HG02884 (cell line): ENCODE measurements around the gene SAPCD2.

Experiments
- ATAC-seq: cut with Tn5 transposase; IDR thresholded peaks from one replicate; pipeline ENCODE4 v1.9.1; 2021; ENCODE audit warnings: mild to moderate bottlenecking, moderate library complexity; ENCODE audit not compliant: unreplicated experiment

Gene SAPCD2

DNA sequence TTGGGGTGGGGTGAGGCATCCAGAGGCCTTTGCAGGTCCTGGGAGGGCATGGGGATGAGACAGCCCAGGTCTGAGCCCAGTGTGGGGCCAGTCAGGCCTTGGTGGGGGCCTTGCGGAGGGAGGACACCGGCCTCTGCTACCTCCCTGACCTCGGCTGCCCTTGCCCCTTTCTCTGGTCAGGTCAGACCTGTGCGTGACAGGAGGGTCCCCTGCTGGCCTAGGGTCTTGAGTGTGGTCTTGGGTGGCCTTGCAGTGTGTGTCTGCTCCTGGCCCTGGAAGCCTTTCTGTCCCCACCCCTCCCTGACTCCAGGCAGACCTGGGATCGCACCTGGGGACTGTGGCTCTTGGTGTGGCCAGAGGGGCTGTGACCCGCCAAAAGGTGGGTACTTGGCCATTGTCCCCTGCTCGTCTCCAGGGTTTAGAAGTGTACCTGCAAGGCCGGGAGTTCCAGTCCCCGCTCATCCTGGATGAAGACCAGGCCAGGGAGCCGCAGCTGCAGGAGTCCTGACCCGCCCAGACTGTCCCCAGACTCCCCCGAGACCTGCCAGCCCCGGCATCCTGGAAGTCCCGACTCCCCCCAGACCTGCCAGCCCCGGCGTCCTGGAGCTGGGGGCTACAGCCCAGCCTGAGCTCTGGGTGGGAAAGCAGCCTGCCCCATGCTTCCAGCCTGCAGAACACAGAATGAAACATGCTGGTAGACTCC, 12.0 kb upstream of the SAPCD2 start:
- ATAC-seq, result no peak

DNA sequence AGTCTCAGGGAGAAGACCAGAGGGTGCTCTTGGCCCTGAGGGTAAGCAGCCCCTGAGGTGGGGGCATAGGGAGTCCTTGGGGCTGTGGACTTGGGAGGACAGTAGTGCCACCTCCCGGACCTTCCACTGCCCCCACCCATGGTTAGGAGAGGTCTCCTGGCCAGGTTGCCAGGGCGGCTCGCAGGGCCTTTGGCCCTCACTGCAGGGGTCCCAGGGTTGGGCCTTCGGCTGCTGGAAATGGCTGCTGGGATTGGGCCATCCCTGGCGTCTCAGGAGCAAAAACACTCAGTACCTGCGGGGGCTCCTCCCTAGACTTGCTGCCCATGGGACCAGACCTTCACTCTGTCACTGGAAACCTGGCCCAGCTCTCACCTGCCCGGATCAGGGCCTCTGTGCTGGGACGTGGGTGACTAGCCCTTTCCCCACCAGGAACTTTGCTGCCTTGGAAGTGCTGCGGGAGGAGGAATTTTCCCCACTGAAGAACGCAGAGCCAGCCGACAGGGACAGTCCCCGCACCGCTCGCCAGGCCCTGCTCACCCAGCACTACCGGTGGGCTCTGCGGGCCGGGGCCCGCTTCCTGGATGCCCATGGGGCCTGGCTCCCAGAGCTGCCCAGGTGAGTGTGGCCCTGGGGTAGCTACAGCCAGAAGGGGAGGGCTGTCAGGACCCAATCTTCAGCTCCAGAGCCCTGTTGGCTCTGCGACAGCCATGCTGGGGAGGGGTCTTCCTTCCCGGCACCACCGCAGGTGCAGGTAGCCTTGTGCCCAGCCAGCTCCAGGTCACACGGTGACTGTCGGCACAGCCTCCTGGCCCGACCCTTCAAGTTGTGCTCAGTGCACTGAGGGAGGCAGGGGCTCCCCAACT, 10.1 kb upstream of the SAPCD2 start:
- no peak for ATAC-seq

GRCh38 chr9:137079401-137079787, 9.0 kb upstream of the SAPCD2 start:
- ATAC-seq, result no peak

DNA sequence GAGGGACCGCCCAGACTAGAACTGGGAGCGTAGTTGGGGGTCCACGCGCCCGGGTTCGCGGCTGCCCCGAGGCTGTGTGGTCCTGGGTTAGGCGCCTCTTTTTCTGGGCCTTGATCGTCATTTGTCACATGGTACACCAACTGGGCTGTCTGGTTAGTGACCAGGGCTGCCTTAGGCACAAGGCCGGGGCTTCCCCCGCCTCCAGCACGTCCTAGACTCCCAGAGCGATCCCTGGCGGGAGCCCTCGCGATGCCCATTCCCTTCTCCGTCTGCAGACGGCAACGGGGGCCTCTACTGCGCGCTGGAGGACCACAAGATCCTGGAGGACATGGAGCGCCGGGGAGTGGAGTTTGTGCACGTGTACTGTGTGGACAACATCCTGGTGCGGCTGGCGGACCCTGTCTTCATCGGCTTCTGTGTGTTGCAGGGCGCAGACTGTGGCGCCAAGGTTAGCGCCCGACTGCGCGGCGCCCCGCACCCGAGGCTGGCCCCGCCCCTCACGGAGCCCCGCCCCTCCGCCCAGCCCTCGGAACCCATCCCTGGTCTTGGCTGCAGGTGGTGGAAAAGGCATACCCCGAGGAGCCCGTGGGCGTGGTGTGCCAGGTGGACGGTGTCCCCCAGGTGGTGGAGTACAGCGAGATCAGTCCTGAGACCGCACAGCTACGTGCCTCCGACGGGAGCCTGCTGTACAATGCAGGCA, 8.5 kb upstream of the SAPCD2 start:
- ATAC-seq, result no peak

GRCh38 chr9:137077758-137078693, 7.7 kb upstream of the SAPCD2 start:
- ATAC-seq, result no peak

DNA sequence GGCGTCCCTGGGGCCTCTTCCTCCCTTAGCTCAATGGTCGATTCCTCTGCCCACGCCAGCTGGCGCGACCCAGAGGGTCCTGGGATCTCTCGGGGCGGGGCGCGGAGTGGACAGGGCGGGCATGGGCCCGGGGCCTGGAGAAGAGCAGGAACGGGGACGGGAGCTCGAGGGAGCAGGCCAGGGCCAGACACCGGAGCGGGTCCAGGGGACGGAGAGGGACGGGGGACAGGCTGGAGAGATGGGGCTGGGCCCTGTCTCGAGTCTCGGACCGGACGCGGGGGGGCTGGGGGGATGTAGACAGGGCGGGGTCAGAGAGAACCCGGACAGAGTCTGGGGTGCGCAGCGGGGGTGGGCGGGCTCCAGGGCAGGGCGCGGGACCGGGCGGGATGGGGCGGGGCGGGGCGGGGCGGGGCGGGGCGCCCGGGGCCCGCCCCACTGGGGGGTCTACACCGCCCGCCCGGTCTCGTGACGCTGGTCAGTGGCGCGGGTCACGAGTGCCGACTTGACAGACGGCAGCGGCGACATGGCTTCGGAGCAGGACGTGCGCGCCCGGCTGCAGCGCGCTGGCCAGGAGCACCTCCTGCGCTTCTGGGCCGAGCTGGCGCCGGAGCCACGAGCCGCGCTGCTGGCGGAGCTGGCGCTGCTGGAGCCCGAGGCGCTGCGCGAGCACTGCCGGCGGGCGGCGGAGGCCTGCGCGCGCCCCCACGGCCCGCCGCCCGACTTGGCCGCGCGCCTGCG, 6.8 kb upstream of the SAPCD2 start, which contains the start of gene UAP1L1:
TSS of gene UAP1L1 (plus strand) at position 508 of the 738 bp plus-strand sequence. CDS start at position 524, 16 bp downstream.
- ATAC-seq, result no peak

- ATAC-seq, result no peak
Measured at GRCh38 chr9:137076636-137077009, 6.3 kb upstream of the SAPCD2 start.

DNA sequence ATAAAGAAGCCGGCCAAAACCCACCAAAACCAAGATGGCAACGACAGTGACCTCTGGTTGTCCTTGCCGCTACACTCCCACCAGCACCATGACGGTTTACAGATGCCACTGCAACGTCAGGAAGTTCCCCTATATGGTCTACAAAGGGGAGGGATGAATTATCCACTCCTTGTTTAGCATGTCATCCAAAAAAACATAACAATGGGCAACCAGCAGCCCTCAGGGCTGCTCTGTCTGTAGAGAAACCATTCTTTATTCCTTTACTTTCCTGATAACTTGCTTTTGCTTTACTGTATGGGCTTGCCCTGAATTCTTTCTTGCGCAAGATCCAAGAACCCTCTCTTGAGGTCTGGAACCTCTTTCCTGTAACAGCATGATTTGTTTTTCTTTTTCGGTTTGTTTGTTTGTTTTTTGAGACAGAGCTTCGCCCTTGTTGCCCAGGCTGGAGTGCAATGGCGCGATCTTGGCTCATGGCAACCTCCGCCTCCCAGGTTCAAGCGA, 5.0 kb upstream of the SAPCD2 start:
- no peak for ATAC-seq

- no peak for ATAC-seq
Measured at GRCh38 chr9:137074657-137075274, 4.4 kb upstream of the SAPCD2 start.

- ATAC-seq, result no peak
Measured at GRCh38 chr9:137073992-137074399, 3.6 kb upstream of the SAPCD2 start.

DNA sequence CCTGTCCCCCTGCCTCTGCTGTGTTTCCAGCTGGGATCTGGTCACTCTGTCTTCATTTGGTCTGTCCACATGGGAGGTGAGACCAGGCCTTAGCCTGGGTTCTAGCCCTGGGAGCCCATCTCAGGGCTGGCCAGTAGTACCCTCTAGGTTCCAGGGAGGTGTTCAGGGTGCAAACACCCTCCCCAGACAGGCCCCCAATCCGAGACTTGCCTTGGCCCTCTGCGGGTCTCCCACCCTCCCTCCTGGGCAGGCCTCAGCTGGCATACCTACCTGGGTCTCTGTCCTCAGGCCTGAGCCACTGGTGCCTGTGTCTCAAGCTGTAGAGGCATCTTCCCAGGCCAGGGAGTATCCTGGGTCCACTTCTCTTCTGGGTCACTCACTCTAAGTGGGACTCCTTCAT, 925 bp upstream of the SAPCD2 start:
- no peak for ATAC-seq

- ATAC-seq, result no peak
Measured at GRCh38 chr9:137070906-137071275, 534 bp upstream of the SAPCD2 start.

DNA sequence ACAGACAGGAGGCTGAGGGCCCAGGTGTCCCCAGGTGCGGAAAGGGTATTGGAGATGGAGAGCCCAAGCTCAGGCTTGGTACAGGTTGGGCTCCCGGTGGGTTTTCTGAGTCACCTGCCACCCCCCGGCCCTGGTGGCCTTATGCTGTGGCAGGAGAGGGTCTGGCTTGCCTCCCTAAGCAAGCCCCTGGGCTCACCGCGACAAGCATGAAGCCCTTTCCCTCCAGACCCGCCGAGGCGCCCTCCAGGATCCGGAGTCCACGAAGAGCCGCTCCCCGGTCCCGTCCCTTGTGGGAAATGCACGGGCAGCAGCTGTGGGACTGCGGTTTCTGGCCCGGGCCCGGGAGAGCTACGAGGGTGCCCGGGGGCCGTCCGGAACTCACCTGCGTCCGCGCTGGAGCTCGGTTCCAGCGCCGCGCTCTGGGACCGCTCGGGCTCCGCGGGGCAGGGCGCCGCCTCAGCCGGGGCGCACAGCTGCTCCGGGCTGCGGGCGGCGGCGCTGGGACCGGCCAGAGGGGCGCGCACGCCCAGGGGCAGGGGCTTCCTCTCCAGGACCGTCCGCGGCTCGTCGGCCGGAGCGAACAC, 757 bp downstream of the SAPCD2 start:
- ATAC-seq, result no peak

DNA sequence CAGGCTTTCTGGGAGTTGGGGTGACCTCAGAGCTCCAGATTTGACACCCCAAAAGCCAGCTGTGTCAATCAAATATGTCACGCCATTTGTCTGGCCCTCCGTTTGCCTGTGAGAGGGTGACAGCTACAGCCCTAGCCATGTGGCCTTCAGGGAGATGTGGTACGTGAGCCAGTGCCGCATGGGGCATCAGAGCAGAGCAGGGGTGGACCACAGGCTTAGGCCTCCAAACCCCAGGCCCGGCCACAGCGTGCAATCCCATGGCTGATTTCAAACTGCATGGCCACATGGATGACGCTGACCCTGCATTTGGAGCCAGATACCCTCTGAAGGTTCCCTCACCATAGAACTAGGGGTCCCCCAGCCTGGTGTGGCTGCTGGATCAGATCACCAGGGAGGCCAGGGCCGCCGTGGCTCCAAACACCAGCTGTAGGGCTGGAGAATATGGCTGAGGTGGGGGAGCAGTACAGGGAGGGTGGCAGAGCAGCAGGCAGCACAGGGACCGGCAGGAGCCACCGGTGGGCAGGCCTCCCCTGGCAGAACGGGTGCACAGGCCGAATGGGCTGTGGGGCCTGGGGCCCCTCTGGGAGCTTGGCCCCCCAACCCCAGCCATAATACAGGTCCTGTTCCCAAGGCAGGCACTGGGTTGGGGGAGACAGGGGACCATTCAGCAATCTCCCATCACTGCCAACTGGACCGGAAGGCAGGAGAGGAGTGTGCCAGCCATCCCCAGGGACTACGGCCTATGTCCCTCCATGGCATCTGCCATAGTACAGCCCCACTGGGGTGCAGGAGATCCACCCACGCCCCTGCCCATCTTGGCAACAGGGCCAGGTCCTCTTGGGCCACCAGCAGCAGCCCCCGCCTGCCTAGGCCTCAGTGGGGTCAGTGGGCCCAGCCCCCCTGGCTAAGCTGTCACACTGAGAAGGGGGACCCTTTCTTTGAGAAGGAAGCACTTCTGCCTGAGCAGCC, 1.5 kb downstream of the SAPCD2 start:
- no peak for ATAC-seq

GRCh38 chr9:137067860-137068538, 2.4 kb downstream of the SAPCD2 start:
- ATAC-seq, result no peak

- ATAC-seq, result no peak
Measured at GRCh38 chr9:137066096-137066861, 4.1 kb downstream of the SAPCD2 start.
